Left renal cortex interstitium (tissue), 4 donors: ENCODE data around the gene RAB31. TPM values are rescaled to one million over a fixed set of nuclear protein-coding genes. Genes with fewer than 3 reads are reported as not detected.
"Not testable (repeated sequence)": the region's sequence is repeated elsewhere in the genome, so short reads cannot be mapped to it uniquely, and the experiment has no call there.

Experiments used
- DNase-seq, 4 donors: peaks; one replicate each; pipeline ENCODE4 v3.0.0-alpha.2; 2013; ENCODE audit warnings: low read depth in 4 of 4, low spot score in 2 of 4, missing footprints in 1 of 4
- polyA plus RNA-seq, 4 donors: library from polyadenylated mRNA; unstranded; fragments of 120-200 nt; gene quantifications; one replicate each; pipeline ENCODE4 v1.2.1, GENCODE V29; 2013; ENCODE audit not compliant: insufficient read length in 4 of 4

Gene RAB31, protein sequence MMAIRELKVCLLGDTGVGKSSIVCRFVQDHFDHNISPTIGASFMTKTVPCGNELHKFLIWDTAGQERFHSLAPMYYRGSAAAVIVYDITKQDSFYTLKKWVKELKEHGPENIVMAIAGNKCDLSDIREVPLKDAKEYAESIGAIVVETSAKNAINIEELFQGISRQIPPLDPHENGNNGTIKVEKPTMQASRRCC
- 10 to 100 TPM; 26.1 to 32.5 (median 29.7) TPM for polyA plus RNA-seq

GRCh38 chr18:9708057-9708433 lies at the start of gene RAB31:
Gene RAB31, plus strand, starts transcription at chr18:9708301. Its CDS starts 105 bp downstream, at chr18:9708406.
- DNase-seq: no peak

- DNase-seq: no peak
Observed at GRCh38 chr18:9659499-9660375, 48.4 kb upstream of the RAB31 start.

DNA sequence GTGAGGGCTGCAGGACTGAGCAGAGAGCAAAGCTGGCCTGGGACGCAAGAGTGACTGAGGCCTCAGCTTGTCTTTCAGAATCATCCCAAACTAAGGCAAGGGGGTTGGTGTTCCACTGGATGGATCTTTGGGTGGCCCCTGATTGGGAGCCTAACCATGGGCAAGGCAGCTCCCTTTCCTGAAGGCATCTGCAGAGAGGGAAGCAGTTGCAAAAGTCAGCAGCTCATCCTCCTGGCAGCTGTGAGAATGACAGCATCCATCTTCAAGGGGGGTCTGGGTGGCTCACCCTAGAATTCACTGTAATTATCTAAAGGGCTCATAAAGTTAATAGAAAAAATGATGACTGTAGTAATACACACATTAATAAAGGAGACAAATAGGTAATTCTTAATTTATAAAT lies 46.5 kb upstream of the RAB31 start:
- DNase-seq: no peak

- DNase-seq: no peak
Observed at GRCh38 chr18:9663377-9663776, 44.7 kb upstream of the RAB31 start.

DNA sequence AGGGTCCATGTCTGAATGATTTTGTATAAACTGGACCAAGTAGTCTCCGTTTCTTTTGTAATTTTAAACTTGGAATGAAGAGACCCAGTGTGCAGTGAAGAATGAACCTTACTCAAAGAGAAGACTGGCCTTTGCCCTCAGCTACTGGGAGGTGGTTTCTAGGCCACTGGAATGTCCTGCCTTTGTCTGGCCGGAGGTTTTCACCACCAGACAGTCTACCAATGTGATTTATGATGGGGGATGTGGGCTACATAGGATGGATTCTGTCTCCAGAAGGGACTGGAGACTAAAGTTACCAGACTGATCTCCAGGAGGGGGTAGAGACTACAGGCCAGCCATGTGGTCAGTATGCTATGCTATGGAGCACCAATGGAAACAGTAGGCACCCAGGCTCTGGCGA lies 42.8 kb upstream of the RAB31 start:
- no peak for DNase-seq

DNA sequence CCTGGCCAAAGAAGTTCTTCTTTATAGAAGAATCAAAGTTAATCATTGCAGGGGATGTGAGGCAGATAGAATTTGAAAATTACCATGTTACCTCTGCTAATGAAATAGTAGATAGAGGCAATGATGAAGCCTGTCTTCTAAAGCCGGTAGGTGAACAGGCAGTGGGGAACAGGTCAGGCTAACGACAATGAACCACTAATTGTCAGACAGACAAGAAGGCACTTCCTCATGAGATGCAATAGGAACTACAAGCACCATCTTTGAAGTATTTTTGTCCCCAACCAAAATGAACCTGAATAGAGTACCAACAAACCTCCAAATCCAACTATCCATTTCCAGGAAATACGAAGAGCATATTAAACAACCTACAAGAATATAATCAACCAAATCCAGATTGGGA lies 41.6 kb upstream of the RAB31 start:
- DNase-seq: no peak

GRCh38 chr18:9669016-9669415 lies 39.1 kb upstream of the RAB31 start:
- no peak for DNase-seq

DNA sequence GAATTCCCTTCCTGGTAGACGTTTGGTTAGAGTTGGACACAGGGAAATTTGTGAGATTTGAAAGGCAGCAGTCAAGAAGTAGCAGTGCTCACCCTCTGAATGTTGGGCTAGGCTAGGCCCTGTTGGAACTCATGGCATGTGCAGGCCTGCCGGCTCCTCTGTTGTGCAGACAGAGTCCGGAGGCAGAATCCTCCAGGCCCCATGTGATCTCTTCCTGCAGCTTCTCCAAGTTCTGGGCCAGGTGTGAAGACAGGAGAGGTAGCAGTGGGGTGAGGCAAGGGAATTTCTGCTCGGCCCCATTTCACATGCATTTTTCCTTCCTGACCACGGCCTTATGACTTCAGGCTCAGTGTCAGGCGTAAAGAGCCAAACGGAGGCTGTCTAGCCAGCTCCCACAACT lies 36.9 kb upstream of the RAB31 start:
- DNase-seq: no peak

- no peak for DNase-seq
Observed at GRCh38 chr18:9673296-9674251, 34.5 kb upstream of the RAB31 start.

DNA sequence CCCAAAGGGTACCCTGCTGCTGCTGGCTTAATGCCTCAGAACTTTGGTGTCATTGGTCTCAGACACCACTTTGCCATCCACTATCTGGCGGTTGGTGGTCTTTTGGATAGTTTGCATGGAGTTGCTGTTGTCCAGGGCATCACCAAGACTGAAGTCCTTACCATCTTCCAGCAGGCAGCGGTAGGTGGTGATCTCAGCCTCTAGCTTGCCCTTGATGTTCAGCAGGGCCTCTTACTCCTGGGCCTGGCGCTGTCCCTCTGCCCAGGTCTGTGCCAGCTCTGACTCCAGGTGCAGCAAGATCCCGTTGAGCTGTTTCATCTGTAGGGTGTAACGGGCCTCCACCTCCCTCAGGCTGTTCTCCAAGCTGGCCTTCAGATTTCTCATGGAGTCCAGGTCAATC lies 29.9 kb upstream of the RAB31 start:
- DNase-seq: not testable (repeated sequence)

DNA sequence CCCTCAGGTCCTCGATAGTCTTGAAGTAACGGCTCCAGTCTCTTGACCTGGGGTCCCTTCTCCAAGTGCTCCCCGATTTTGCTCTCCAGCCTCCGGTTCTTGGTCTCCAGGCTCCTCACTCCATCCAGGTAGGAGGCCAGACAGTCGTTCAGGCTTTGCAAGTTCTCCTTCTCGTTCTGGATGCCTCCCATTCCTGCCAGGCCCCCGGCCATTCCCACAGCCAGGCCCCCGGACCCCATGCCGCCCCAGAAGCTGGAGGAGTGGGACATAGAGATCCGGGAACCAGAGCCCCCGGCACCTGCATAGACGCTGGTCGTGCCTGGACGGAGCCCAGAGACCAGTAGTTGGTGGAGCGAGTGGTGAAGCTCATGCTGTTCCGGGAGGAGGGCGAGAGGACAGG lies 29.0 kb upstream of the RAB31 start:
- no peak for DNase-seq

GRCh38 chr18:9681217-9681616 lies 26.9 kb upstream of the RAB31 start:
- DNase-seq: no peak

GRCh38 chr18:9682572-9682971 lies 25.5 kb upstream of the RAB31 start:
- no peak for DNase-seq

DNA sequence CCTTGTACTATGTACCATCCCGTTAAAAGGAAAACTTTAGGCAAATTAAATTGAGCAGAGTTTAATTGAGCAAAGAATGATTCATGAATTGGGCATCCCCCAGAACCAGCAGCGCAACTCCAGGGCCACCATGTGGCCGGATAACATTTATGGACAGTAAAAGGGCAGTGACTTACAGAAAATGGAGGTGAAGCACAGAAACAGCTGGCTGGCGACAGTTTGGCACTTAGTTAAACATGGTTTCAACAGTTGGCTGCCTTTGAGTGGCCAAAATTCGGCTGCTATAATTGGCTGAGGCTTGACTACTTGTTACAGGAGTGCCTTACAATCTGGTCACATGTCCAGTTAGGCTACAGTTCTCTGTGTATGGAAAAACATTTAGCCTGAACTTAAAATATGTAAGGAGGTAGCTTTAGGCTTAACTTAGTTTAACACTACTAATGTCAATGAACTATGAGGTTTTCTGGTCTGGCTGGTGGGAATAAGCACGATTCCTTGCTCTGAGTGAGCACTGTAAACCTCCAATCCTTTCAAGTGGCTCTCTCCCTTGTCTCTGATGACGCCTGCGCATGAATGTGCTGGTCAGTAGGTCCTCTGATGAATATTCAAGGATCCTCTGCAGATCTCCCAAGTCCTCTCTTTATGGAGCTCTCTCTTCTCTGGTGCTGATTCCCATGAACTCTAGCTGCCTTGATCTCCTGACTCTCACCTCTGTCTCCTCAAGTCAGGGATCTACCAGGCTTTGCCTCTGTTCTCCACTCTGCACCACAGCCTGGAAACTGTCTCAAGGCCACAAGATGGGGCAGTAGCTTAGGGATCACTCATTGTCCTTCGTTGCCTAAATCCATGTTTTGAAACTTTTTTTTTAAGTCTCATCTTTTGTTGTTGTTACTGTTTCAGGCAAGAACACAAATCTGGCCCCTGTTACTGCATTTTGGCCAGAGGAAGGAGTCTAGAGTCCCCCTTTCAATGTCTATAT lies 24.4 kb upstream of the RAB31 start:
- no peak for DNase-seq

DNA sequence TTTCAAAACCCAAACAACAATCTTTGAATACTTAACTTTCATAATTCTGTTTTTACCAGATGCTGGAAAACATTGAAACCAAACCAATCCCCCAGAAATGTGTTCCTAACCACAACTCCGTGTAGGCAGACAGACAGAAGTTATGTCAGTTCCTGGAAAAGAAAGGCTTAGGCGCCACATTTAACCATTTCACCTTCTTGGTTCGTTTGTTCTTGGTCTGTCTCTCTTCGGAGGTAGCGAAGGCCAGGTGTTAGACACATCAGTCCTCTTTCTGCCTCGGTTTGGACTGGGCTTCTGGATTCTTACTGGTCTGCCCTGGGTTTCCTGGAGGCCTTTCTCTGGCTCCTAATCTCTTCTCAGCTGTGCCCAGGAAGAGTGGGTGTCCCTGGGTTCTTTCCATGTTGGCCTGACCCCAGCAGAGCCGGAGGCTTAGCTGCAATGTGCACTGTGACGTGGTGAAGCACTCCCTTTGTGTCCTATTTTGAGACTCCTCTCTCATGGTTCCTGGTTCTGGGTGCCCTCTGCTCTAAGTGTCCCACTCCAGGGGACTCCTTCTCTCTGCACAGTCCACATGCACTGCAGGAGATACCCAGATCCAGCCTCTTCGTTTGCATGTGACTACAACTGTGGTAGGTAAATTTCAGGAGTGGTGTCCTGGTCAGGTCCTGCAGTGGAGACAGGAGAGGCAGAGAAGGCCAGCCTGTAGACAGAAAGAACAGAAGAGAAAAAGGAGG lies 23.1 kb upstream of the RAB31 start:
- no peak for DNase-seq

- no peak for DNase-seq
Observed at GRCh38 chr18:9685615-9685890, 22.5 kb upstream of the RAB31 start.

- DNase-seq: no peak
Observed at GRCh38 chr18:9688036-9688741, 19.9 kb upstream of the RAB31 start.

GRCh38 chr18:9689253-9689652 lies 18.8 kb upstream of the RAB31 start:
- no peak for DNase-seq
